ENCODE results near the gene CXCR6. TPM values are rescaled to one million over a fixed set of nuclear protein-coding genes. Genes with fewer than 3 reads are reported as not detected.
A peak's percentile ranks its signal among the peaks of the same experiment; 100 is the strongest.

CXCR6 gene
- total RNA-seq, 1 experiment from 2014 or later = not detected

DNA sequence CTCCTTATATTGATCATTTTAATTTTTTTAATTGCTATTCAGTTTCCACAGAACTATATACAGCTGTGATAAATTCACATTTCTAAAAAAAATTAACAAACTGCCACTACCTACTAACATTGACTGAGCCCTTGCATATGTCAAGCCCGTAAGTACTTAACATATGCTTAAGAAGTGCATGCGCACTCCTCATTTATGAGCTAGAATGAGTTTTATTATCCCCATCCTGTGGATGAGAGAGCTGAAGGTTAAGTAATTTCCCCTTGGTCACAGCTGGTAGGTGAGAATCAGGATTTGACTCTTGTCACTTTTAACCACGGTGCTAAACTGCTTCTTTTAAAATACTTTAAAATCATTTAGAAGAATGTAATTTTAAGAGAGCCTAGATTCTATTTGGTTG is 25.9 kb downstream of the CXCR6 start:
- CTCF ChIA-PET = interaction anchor here (0.7 to 4.5 kb wide), 5 partner anchors 27 to 409 kb away, joined by 3 to 35 read pairs (median 7); no protein-coding TSS in a partner anchor
- BruUV-seq (replicated peaks) = no TSS peak

GRCh38 chr3:45969953-45970352 is 26.7 kb downstream of the CXCR6 start:
- Mint-ChIP-seq H3K9me3 (ENCODE audit: unreplicated experiment) (no peaks in the 10 kb centered on the region), H3K27ac (ENCODE audit: low read depth, unreplicated experiment) (no peak overlapping the region), H3K4me3 (ENCODE audit: unreplicated experiment) (no peak overlapping the region), H3K36me3 (ENCODE audit: insufficient read depth, unreplicated experiment) (peaks cover 59% of the 10 kb centered on the region), H3K27me3 (ENCODE audit: insufficient read depth, unreplicated experiment) (no peaks in the 10 kb centered on the region), H3K4me1 (ENCODE audit: insufficient read depth, unreplicated experiment) (peaks cover 10% of the 10 kb centered on the region)
- ChIA-PET CTCF (interaction anchor here (0.7 to 4.5 kb wide), 5 partner anchors 13 to 409 kb away, joined by 3 to 35 read pairs (median 7); no protein-coding TSS in a partner anchor), POLR2A (no interaction called here)
- no peak for TF ChIP-seq CTCF (IDR thresholded peaks at IDR 0.05; ENCODE audit: unreplicated experiment)
- intact Hi-C loops (cut with micrococcal nuclease) = no loop called here
- BruUV-seq (replicated peaks) = no TSS peak
- DNase-seq (ENCODE audit: unreplicated experiment) = no peak

More for the DNA sequence above, 25.9 kb downstream of the CXCR6 start:
- no peak for TF ChIP-seq CTCF (IDR thresholded peaks at IDR 0.05; ENCODE audit: unreplicated experiment)
- no peaks in the 10 kb centered on the region for H3K27me3 Mint-ChIP-seq (ENCODE audit: insufficient read depth, unreplicated experiment)
- no peak for DNase-seq (ENCODE audit: unreplicated experiment)
- POLR2A ChIA-PET = interaction anchor here (0.6 to 1.1 kb wide), 2 partner anchors 10 to 40 kb away, joined by 3 read pairs; no protein-coding TSS in a partner anchor
- H3K36me3 Mint-ChIP-seq (ENCODE audit: insufficient read depth, unreplicated experiment) = peaks cover 54% of the 10 kb centered on the region
- peaks cover 10% of the 10 kb centered on the region for H3K4me1 Mint-ChIP-seq (ENCODE audit: insufficient read depth, unreplicated experiment)
- H3K9me3 Mint-ChIP-seq (ENCODE audit: unreplicated experiment) = no peaks in the 10 kb centered on the region
- no peak overlapping the region for H3K4me3 Mint-ChIP-seq (ENCODE audit: unreplicated experiment)
- no peak overlapping the region for H3K27ac Mint-ChIP-seq (ENCODE audit: low read depth, unreplicated experiment)
- intact Hi-C loops (cut with micrococcal nuclease) = no loop called here

- Mint-ChIP-seq H3K27ac (ENCODE audit: low read depth, unreplicated experiment) (peak overlapping the region; percentile 75), H3K9me3 (ENCODE audit: unreplicated experiment) (no peaks in the 10 kb centered on the region), H3K4me3 (ENCODE audit: unreplicated experiment) (no peak overlapping the region), H3K4me1 (ENCODE audit: insufficient read depth, unreplicated experiment) (peaks cover 10% of the 10 kb centered on the region), H3K27me3 (ENCODE audit: insufficient read depth, unreplicated experiment) (no peaks in the 10 kb centered on the region), H3K36me3 (ENCODE audit: insufficient read depth, unreplicated experiment) (peaks cover 64% of the 10 kb centered on the region)
- BruUV-seq (replicated peaks) = no TSS peak
- CTCF ChIA-PET = interaction anchor here (0.5 to 2.6 kb wide), 5 partner anchors 34 to 397 kb away, joined by 3 to 16 read pairs (median 8); no protein-coding TSS in a partner anchor
- peak; percentile 89 for DNase-seq (ENCODE audit: unreplicated experiment)
- intact Hi-C loops (cut with micrococcal nuclease) = no loop called here
- no peak for TF ChIP-seq CTCF (IDR thresholded peaks at IDR 0.05; ENCODE audit: unreplicated experiment)
- POLR2A ChIA-PET = interaction anchor here (0.6 to 3.1 kb wide), 11 partner anchors 8 to 362 kb away, joined by 3 to 24 read pairs (median 3); partner anchors contain the start of gene FYCO1
Observed at GRCh38 chr3:45972534-45973402, 29.5 kb downstream of the CXCR6 start.

DNA sequence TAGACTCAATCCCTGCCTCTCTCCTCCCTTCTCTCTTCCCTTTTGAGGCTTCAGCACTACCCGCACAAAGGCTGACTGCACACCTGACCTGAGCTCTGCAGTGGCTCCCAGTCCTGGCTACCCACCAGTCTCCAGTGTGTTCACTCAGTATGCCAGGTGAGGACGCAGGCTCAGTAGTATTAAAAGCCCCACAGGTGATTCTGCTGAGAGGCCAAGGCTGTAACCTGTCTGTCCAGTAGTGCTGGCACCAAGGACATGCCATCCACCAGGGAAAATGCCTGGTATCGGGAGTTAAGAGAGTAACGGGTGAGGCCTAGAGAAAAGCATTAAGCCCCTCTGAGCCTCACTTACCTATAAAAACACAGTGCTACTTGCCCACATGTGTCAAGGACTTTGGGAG is 31.4 kb downstream of the CXCR6 start:
- Mint-ChIP-seq H3K9me3 (ENCODE audit: unreplicated experiment) (no peaks in the 10 kb centered on the region), H3K4me1 (ENCODE audit: insufficient read depth, unreplicated experiment) (peaks cover 16% of the 10 kb centered on the region), H3K27ac (ENCODE audit: low read depth, unreplicated experiment) (no peak overlapping the region), H3K27me3 (ENCODE audit: insufficient read depth, unreplicated experiment) (no peaks in the 10 kb centered on the region), H3K4me3 (ENCODE audit: unreplicated experiment) (no peak overlapping the region), H3K36me3 (ENCODE audit: insufficient read depth, unreplicated experiment) (peaks cover 59% of the 10 kb centered on the region)
- DNase-seq (ENCODE audit: unreplicated experiment) = no peak
- POLR2A ChIA-PET = interaction anchor here (3.1 kb wide), 1 partner anchor 20 kb away, joined by 24 read pairs; the partner anchor contains the start of gene FYCO1
- BruUV-seq (replicated peaks) = no TSS peak
- no peak for TF ChIP-seq CTCF (IDR thresholded peaks at IDR 0.05; ENCODE audit: unreplicated experiment)
- CTCF ChIA-PET = interaction anchor here (0.8 kb wide), 1 partner anchor 103 kb away, joined by 3 read pairs; no protein-coding TSS in a partner anchor
- intact Hi-C loops (cut with micrococcal nuclease) = no loop called here

All from MCF 10A (cell line).